Right lobe of liver (tissue), 6 donors: ENCODE data around the gene RAB11FIP3. TPM values are rescaled to one million over a fixed set of nuclear protein-coding genes. Genes with fewer than 3 reads are reported as not detected.

Source experiments
- ATAC-seq, 4 donors: fragments of 200-7000 bp; cut with Tn5 transposase; one replicate each; pipeline ENCODE4 v1.9.1; 2020; ENCODE audit warnings: mild to moderate bottlenecking in 4 of 4, moderate library complexity in 4 of 4
- DNase-seq, 3 donors: peaks; one replicate each; pipeline ENCODE4 v3.0.0-alpha.2; 2020
- H3K27ac ChIP-seq, 3 donors: fragments of 200-600 bp; one replicate each; pipeline ENCODE4 v1.8.0; 2022
- H3K27me3 ChIP-seq, 2 donors: fragments of 200-600 bp; one replicate each; pipeline ENCODE4 v1.8.0; 2022
- H3K36me3 ChIP-seq, 4 donors: fragments of 200-600 bp; sonication (generic) in 1 of 4; one replicate each; pipeline versions ENCODE4 v1.5.1 to v1.8.0; 2017 to 2022; ENCODE audit warnings: control low read depth in 1 of 4
- H3K4me1 ChIP-seq, 4 donors: fragments of 200-600 bp; sonication (generic) in 1 of 4; one replicate each; pipeline versions ENCODE4 v1.5.1 to v1.8.0; 2017 to 2022; ENCODE audit warnings: control low read depth in 1 of 4
- H3K4me3 ChIP-seq, 3 donors: fragments of 200-600 bp; one replicate each; pipeline ENCODE4 v1.8.0; 2022
- H3K9me3 ChIP-seq, 4 donors: fragments of 200-600 bp; sonication (generic) in 1 of 4; one replicate each; pipeline versions ENCODE4 v1.5.1 to v1.8.0; 2017 to 2022; ENCODE audit warnings: control low read depth in 1 of 4
- CTCF ChIP-seq, 4 donors: fragments of 200-600 bp in 3 of 4; fragments of 450-650 bp in 1 of 4; IDR thresholded peaks; one replicate each; pipeline versions ENCODE4 v1.5.1 to v1.8.0; 2016 to 2022; ENCODE audit warnings: antibody characterized with exemption in 4 of 4, mild to moderate bottlenecking in 2 of 4
- POLR2A ChIP-seq: fragments of 450-650 bp; IDR thresholded peaks from one replicate; pipeline ENCODE4 v1.6.1; 2017; ENCODE audit warnings: antibody characterized with exemption, mild to moderate bottlenecking
- whole genome bisulfite sequencing: methylation state at CpG from one replicate; pipeline ENCODE4 v1.1.6; 2018; ENCODE audit warnings: low coverage, low lambda C conversion rate; ENCODE audit not compliant: insufficient coverage; ENCODE audit errors: missing lambda C conversion rate; 5-methylcytosine and 5-hydroxymethylcytosine counted together
- intact Hi-C, 2 donors: fragments of 100-400 bp; cut with DNase I; formaldehyde crosslinking; loops; one replicate each; pipeline versions ENCODE4 v1.11.2 to v1.14.1; 2022
- total RNA-seq, 6 experiments: library from RNA; depleted of rRNA in 2 of 6; stranded (reverse); fragments of >200 nt in 2 of 6; fragmentation: NEBNext Ultra II Directional in 3 of 6; extraction: Animal tissue kit (Norgen Biotek cat#: 25700) in 3 of 6; gene quantifications; one replicate each; pipeline versions ENCODE4 v1.1.0 to v1.2.4, GENCODE V29; 2016 to 2023
- donor health status: DM: no; HTN: yes; CAD: no.
- donor health status: DM: no; HTN: no; CAD: no.
- donor health status: DM: no; HTN: no; CAD: no.
- donor health status: DM: no; HTN: yes; CAD: no.
- donor health status: DM: no; HTN: yes; CAD: no.

The RAB11FIP3 gene
- total RNA-seq, 6 experiments from 2014 or later, result 19.5 to 38.3 (median 25.5) TPM

DNA sequence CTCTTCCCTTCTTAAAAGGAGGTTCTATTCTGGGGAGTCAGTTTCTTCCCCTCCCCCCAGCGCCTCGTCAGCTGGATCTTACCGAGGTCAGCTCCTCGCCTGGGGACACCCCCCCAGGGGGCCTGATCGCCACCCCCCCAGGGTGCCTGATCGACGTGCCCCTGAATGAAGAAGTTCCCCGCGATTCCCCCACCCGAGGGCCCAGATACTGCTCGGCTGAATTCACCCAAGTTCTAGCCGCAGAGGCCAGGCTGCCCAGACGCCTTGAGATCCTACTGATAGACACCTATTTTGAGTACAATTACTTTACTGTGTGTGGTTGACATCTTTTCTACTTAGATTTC lies 1.4 kb downstream of the RAB11FIP3 start:
- intact Hi-C loops, result no loop called here
- no peak overlapping the region for H3K27ac ChIP-seq
- no peak for TF ChIP-seq POLR2A
- no peak for ATAC-seq
- no peaks in the 10 kb centered on the region for H3K27me3 ChIP-seq
- peak overlapping the region; percentile 58 to 75 (median 67) for H3K4me3 ChIP-seq
- no peak for DNase-seq
- no peaks in the 10 kb centered on the region for H3K36me3 ChIP-seq
- 32% methylated on average over 7 of the region's 13 CpGs for WGBS
- H3K4me1 ChIP-seq, result peaks cover 0 to 31% (median 0%) of the 10 kb centered on the region in 4 donors
- H3K9me3 ChIP-seq, result no peaks in the 10 kb centered on the region

DNA sequence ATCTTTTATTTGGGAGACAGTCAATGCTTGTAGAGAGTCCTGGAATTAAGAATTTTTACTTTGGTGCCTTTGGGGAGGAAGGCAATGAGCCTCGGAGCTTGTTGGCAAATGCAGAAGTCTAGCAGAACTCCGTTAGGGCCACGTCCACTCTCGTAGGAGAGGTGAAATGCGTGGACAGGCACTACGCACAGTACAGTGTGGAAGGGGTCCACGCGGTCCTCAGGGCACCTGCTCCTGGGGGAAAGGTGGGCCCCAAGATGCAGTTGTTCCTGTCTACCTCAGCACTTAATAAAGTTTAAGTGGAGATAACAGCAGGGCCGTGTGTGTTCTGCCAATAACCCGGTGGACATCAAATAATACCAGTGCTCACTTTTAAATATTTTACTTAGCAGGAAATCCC lies 1.8 kb downstream of the RAB11FIP3 start:
- Histone ChIP-seq H3K4me3 (peak overlapping the region; percentile 58 to 75 (median 67)), H3K9me3 (no peaks in the 10 kb centered on the region), H3K27ac (no peak overlapping the region), H3K27me3 (no peaks in the 10 kb centered on the region), H3K4me1 (peaks cover 0 to 31% (median 0%) of the 10 kb centered on the region in 4 donors), H3K36me3 (no peaks in the 10 kb centered on the region)
- no peak for DNase-seq
- 34% methylated on average over 7 of the region's 10 CpGs for WGBS
- intact Hi-C loops, result no loop called here
- TF ChIP-seq POLR2A (no peak), CTCF (IDR thresholded peaks at IDR 0.05) (no peak)
- no peak for ATAC-seq

GRCh38 chr16:430904-431303 lies 5.5 kb downstream of the RAB11FIP3 start:
- WGBS, result 87% methylated on average over 6 of the region's 7 CpGs
- TF ChIP-seq POLR2A (no peak), CTCF (IDR thresholded peaks at IDR 0.05) (no peak)
- no peak overlapping the region for H3K4me3 ChIP-seq
- intact Hi-C loops, result no loop called here
- H3K36me3 ChIP-seq, result no peaks in the 10 kb centered on the region
- no peaks in the 10 kb centered on the region for H3K9me3 ChIP-seq
- no peak overlapping the region for H3K27ac ChIP-seq
- DNase-seq (no peak), ATAC-seq (no peak)
- H3K27me3 ChIP-seq, result no peaks in the 10 kb centered on the region
- H3K4me1 ChIP-seq, result peaks cover 0 to 24% (median 0%) of the 10 kb centered on the region in 4 donors

GRCh38 chr16:440627-441026 lies 15.2 kb downstream of the RAB11FIP3 start:
- H3K9me3 ChIP-seq, result no peaks in the 10 kb centered on the region
- intact Hi-C loops, result no loop called here
- 87% methylated on average over 5 of the region's 6 CpGs for WGBS
- no peaks in the 10 kb centered on the region for H3K36me3 ChIP-seq
- ATAC-seq (no peak), DNase-seq (no peak)
- no peak overlapping the region for H3K27ac ChIP-seq
- H3K4me3 ChIP-seq, result no peak overlapping the region
- H3K27me3 ChIP-seq, result no peaks in the 10 kb centered on the region
- TF ChIP-seq CTCF (IDR thresholded peaks at IDR 0.05) (no peak), POLR2A (no peak)
- H3K4me1 ChIP-seq, result no peaks in the 10 kb centered on the region

- DNase-seq, result no peak
- 97% methylated on average over 6 of the region's 6 CpGs for WGBS
- TF ChIP-seq CTCF (IDR thresholded peaks at IDR 0.05) (no peak), POLR2A (no peak)
Observed at GRCh38 chr16:441447-441846, 16.0 kb downstream of the RAB11FIP3 start.

More at GRCh38 chr16:441447-441846, 16.0 kb downstream of the RAB11FIP3 start:
- no peaks in the 10 kb centered on the region for H3K4me1 ChIP-seq
- no peak overlapping the region for H3K4me3 ChIP-seq
- no peak for ATAC-seq
- H3K27me3 ChIP-seq, result no peaks in the 10 kb centered on the region
- no peak overlapping the region for H3K27ac ChIP-seq
- intact Hi-C loops, result no loop called here
- H3K36me3 ChIP-seq, result no peaks in the 10 kb centered on the region
- H3K9me3 ChIP-seq, result no peaks in the 10 kb centered on the region
